Colonic mucosa (tissue), 4 donors: ENCODE measurements around the gene CSMD2. TPM values are rescaled to one million over a fixed set of nuclear protein-coding genes. Genes with fewer than 3 reads are reported as not detected.

Experiments used
- DNase-seq: peaks from one replicate; pipeline ENCODE4 v3.0.0-alpha.2; 2020
- H3K27ac ChIP-seq: fragments of 200-600 bp; one replicate; pipeline ENCODE4 v1.8.0; 2021
- H3K27me3 ChIP-seq: fragments of 200-600 bp; one replicate; pipeline ENCODE4 v1.8.0; 2021
- H3K36me3 ChIP-seq: fragments of 200-600 bp; one replicate; pipeline ENCODE4 v1.8.0; 2021
- H3K4me1 ChIP-seq: fragments of 200-600 bp; one replicate; pipeline ENCODE4 v1.8.0; 2021; ENCODE audit warnings: mild to moderate bottlenecking
- H3K4me3 ChIP-seq: fragments of 200-600 bp; one replicate; pipeline ENCODE4 v1.8.0; 2021
- H3K9ac ChIP-seq, 2 donors: one replicate each; pipeline ENCODE4 v1.7.0; 2013; ENCODE audit warnings: control low read depth in 2 of 2, low read depth in 2 of 2, low read length in 2 of 2
- H3K9me3 ChIP-seq: fragments of 200-600 bp; one replicate; pipeline ENCODE4 v1.8.0; 2021
- CTCF ChIP-seq: fragments of 200-600 bp; IDR thresholded peaks from one replicate; pipeline ENCODE4 v1.8.0; 2022; ENCODE audit warnings: antibody characterized with exemption, mild to moderate bottlenecking
- intact Hi-C: fragments of 100-400 bp; cut with DNase I; formaldehyde crosslinking; loops from one replicate; pipeline ENCODE4 v1.14.1; 2022
- total RNA-seq, 2 donors: library from RNA; stranded (reverse); fragmentation: NEBNext Ultra II Directional in 1 of 2; extraction: Animal tissue kit (Norgen Biotek cat#: 25700) in 1 of 2; gene quantifications; one replicate each; pipeline ENCODE4 v1.2.1, GENCODE V29; 2021
- donor health status: healthy.
- donor health status: DM: no; HTN: no; CAD: no.
- donor health status: DM: no; HTN: no; CAD: no.

Gene CSMD2
- total RNA-seq, 2 donors from 2014 or later = 0.05 to 0.10 TPM

- intact Hi-C loops = no loop called here
Measured at GRCh38 chr1:34129630-34130029, 35.4 kb downstream of the CSMD2 start.

DNA sequence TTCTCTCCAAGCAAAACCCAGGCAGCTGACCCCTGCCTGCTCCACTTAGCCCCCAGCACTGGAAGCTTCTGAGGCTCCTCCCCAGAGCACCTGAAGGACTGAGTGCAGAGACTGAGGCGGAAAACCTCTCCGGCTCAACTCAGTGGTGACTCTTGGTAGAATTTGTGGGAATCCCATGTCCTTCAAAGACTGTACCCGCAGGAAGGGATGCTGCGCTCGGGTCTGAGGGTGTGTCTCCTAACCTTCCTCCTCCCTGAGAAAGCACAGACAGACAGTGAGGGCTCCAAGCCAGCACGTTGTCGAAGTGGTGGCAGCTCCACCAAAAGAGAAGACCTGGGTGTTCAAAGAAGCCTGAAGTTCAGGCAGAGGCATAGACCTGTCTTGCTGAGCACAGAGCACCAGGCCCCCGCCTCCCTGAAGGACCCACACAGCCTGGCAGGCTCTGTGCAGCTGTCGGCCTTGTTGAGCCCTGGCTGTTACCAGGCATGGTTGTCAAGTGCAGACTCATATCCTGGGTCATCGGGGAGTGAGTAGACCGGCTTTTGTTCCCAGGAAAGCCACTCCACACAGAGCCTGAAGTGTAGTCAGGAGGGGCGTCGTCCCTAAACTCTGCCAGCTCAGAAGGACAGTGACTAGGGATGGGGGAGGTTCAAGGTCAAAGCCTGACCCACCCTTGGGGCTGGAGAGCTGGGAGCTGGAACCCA, 36.7 kb downstream of the CSMD2 start:
- TF ChIP-seq CTCF = no peak
- H3K27me3 ChIP-seq = no peaks in the 10 kb centered on the region
- H3K9me3 ChIP-seq = no peaks in the 10 kb centered on the region
- H3K9ac ChIP-seq = no peak overlapping the region
- no peaks in the 10 kb centered on the region for H3K36me3 ChIP-seq
- intact Hi-C loops = no loop called here
- H3K4me3 ChIP-seq = no peak overlapping the region
- DNase-seq = no peak
- no peaks in the 10 kb centered on the region for H3K4me1 ChIP-seq
- no peak overlapping the region for H3K27ac ChIP-seq

More at GRCh38 chr1:34129630-34130029, 35.4 kb downstream of the CSMD2 start:
- H3K4me3 ChIP-seq = no peak overlapping the region
- no peak for TF ChIP-seq CTCF
- H3K9me3 ChIP-seq = no peaks in the 10 kb centered on the region
- no peak for DNase-seq
- H3K36me3 ChIP-seq = no peaks in the 10 kb centered on the region
- H3K9ac ChIP-seq = no peak overlapping the region
- no peak overlapping the region for H3K27ac ChIP-seq
- H3K27me3 ChIP-seq = no peaks in the 10 kb centered on the region
- no peaks in the 10 kb centered on the region for H3K4me1 ChIP-seq

DNA sequence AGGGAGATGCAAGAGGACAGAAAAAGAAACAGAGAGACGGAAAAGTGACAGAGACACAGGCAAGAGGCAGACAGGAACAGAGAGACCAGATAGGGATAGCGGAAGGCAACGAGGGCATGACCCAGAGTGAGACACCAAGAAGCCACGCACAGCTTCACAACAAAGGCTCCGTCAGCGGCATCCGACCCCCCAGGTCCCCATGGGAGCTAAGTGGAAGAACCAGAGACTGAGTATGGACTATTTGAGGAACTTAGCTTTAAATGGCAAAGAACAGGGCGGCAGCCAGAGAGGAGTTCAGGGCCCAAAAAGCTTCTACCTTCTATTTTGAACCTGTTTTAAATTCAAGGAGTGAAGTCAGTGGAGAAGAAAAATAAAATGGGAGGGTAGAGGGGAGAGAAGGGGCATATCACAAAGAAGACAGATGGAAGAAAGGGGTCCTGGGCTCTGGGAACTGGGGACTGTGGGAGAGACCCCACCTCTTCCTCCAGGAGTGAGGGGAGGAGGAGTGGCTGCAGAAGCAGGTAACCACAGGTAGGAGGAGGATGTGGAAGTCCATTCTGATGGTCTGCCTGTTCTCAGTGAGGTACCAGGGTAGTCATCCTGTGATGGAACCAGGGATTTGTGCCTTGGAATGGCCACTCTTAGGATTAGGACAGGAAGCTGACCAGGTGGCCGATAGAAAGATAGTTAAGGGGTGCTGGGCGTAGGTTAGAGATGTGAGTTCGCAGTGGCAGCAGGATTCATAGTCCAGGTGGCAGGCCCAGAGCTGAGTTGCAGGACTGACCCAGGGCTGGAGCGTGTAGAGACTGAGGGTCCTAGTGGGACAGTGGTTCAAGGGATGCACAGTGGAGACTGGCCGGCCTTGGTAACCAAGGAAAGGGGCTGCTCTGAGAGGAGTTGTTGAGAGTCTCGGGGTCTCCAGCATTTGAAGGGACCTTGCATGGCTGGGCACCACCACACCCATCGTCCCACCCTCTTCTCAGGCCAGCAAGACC, 37.7 kb downstream of the CSMD2 start:
- intact Hi-C loops = no loop called here
- Histone ChIP-seq H3K27me3 (no peaks in the 10 kb centered on the region), H3K9ac (no peak overlapping the region), H3K4me1 (no peaks in the 10 kb centered on the region), H3K36me3 (no peaks in the 10 kb centered on the region), H3K27ac (no peak overlapping the region), H3K4me3 (no peak overlapping the region), H3K9me3 (no peaks in the 10 kb centered on the region)
- no peak for TF ChIP-seq CTCF
- DNase-seq = no peak

DNA sequence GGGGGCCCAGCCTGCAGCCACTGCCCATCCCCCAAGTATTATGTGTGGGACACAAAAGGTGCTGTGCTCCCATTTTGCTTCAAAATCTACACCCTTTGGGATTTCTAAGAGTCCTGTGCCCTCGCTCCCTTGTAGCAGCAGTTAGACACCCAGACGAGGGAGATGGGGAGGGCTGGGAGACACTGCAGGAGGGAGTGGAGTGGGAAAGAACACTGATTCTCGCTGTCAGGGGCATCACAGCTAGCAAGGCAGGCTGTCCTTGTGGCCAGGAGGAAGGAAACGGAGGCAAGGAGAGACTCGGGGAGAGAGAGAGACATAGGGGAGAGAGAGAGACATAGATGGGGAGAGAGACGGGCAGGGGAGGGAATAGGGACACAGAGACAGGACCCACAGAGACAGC, 38.5 kb downstream of the CSMD2 start:
- intact Hi-C loops = no loop called here
- Histone ChIP-seq H3K36me3 (no peaks in the 10 kb centered on the region), H3K9ac (no peak overlapping the region), H3K9me3 (no peaks in the 10 kb centered on the region), H3K27ac (no peak overlapping the region), H3K4me1 (no peaks in the 10 kb centered on the region), H3K4me3 (no peak overlapping the region), H3K27me3 (no peaks in the 10 kb centered on the region)
- DNase-seq = no peak
- TF ChIP-seq CTCF = no peak

GRCh38 chr1:34125721-34126380, 39.2 kb downstream of the CSMD2 start:
- H3K9ac ChIP-seq = no peak overlapping the region
- H3K36me3 ChIP-seq = no peaks in the 10 kb centered on the region
- no peak for DNase-seq
- no peak for TF ChIP-seq CTCF
- intact Hi-C loops = no loop called here
- H3K4me1 ChIP-seq = no peaks in the 10 kb centered on the region
- no peaks in the 10 kb centered on the region for H3K27me3 ChIP-seq
- H3K4me3 ChIP-seq = no peak overlapping the region
- H3K9me3 ChIP-seq = no peaks in the 10 kb centered on the region
- no peak overlapping the region for H3K27ac ChIP-seq
